H1 (cell line): ENCODE data around the gene KLHL29. TPM values are rescaled to one million over a fixed set of nuclear protein-coding genes. Genes with fewer than 3 reads are reported as not detected.

Experiments used
- CTCF ChIA-PET: fragments of 300-600 bp; sonication (Branson Sonifier 250); formaldehyde crosslinking; loops from one replicate; lab custom pipeline; 2021; ENCODE audit not compliant: partially characterized antibody; lab: Charles Lee
- POLR2A ChIA-PET: fragments of 300-600 bp; sonication (Branson Sonifier 250); formaldehyde crosslinking; loops from one replicate; lab custom pipeline; 2021; ENCODE audit warnings: inconsistent platforms; ENCODE audit not compliant: partially characterized antibody; lab: Charles Lee
- DNase-seq, 2 experiments: peaks; one replicate each; pipeline versions ENCODE4 v3.0.0 to v3.0.0-alpha.2; 2010 to 2022; ENCODE audit warnings: low spot score in 2 of 2, low read depth in 1 of 2, mixed read lengths in 1 of 2
- FAIRE-seq: peaks from 2 replicates; lab custom pipeline; 2011; peaks lifted over from hg19 to GRCh38; lab: Jason Lieb, UNC
- H2AFZ ChIP-seq: 2 replicates; pipeline ENCODE4 v1.8.1; 2012; ENCODE audit warnings: low read length, inconsistent platforms
- H2AK5ac ChIP-seq: 2 replicates; pipeline ENCODE4 v1.6.1; 2013; ENCODE audit warnings: low read depth, low read length
- H2BK120ac ChIP-seq: replicated peaks from 2 replicates; pipeline ENCODE3; 2013; ENCODE audit warnings: low read depth, low read length, inconsistent platforms
- H2BK12ac ChIP-seq: 2 replicates; pipeline ENCODE4 v1.6.1; 2013; ENCODE audit warnings: low read depth, low read length
- H2BK15ac ChIP-seq: 2 replicates; pipeline ENCODE4 v1.6.1; 2013; ENCODE audit warnings: low read length
- H2BK20ac ChIP-seq: 2 replicates; pipeline ENCODE4 v1.6.1; 2013; ENCODE audit warnings: low read length
- H2BK5ac ChIP-seq: 2 replicates; pipeline ENCODE4 v1.6.1; 2013; ENCODE audit warnings: low read depth, low read length
- H3K14ac ChIP-seq: 2 replicates; pipeline ENCODE4 v1.6.1; 2013; ENCODE audit warnings: inconsistent platforms; ENCODE audit not compliant: insufficient read length
- H3K18ac ChIP-seq: 2 replicates; pipeline ENCODE4 v1.6.1; 2013; ENCODE audit warnings: low read length; ENCODE audit errors: extremely low read depth
- H3K23ac ChIP-seq: 2 replicates; pipeline ENCODE4 v1.6.1; 2013; ENCODE audit warnings: inconsistent platforms; ENCODE audit not compliant: insufficient read length
- H3K23me2 ChIP-seq: 2 replicates; pipeline ENCODE4 v1.6.1; 2013; ENCODE audit warnings: low read depth, low read length
- H3K27ac ChIP-seq: 2 replicates; pipeline ENCODE4 v1.6.1; 2011; ENCODE audit warnings: low read depth, low read length, inconsistent platforms
- H3K27me3 ChIP-seq, 4 experiments: replicated peaks in 1 of 4; 1 replicate in 1 of 4; 2 replicates in 3 of 4; pipeline versions ENCODE4 v1.6.1 to v1.8.1; 2011 to 2013; ENCODE audit warnings: low read length in 3 of 4, mild to moderate bottlenecking in 3 of 4, inconsistent platforms in 2 of 4, mixed read lengths in 2 of 4, moderate library complexity in 1 of 4; ENCODE audit not compliant: control insufficient read depth in 3 of 4, insufficient read depth in 3 of 4; ENCODE audit errors: extremely low read depth in 1 of 4
- H3K36me3 ChIP-seq, 4 experiments: 2 replicates each; pipeline versions ENCODE4 v1.6.1 to v1.8.1; 2011 to 2013; ENCODE audit warnings: mild to moderate bottlenecking in 4 of 4, low read length in 3 of 4, moderate library complexity in 2 of 4, control low read depth in 1 of 4, inconsistent platforms in 1 of 4; ENCODE audit not compliant: insufficient read depth in 4 of 4, control insufficient read depth in 2 of 4
- H3K4ac ChIP-seq: replicated peaks from 2 replicates; pipeline ENCODE3; 2013; ENCODE audit warnings: low read length, low read depth, mixed read lengths, inconsistent platforms; ENCODE audit not compliant: insufficient read length
- H3K4me1 ChIP-seq, 4 experiments: replicated peaks in 1 of 4; 1 replicate in 1 of 4; 2 replicates in 3 of 4; pipeline versions ENCODE4 v1.6.1 to v1.8.1; 2011 to 2013; ENCODE audit warnings: low read length in 3 of 4, inconsistent platforms in 2 of 4, mixed read lengths in 1 of 4; ENCODE audit not compliant: insufficient read depth in 4 of 4, control insufficient read depth in 3 of 4
- H3K4me2 ChIP-seq, 2 experiments: 2 replicates each; pipeline versions ENCODE4 v1.6.1 to v1.8.1; 2011 to 2013; ENCODE audit warnings: low read depth in 2 of 2, low read length in 2 of 2, control low read depth in 1 of 2, inconsistent platforms in 1 of 2, mild to moderate bottlenecking in 1 of 2; ENCODE audit not compliant: insufficient read depth in 1 of 2
- H3K4me3 ChIP-seq, 4 experiments: fragments of 200-600, 300-600 bp in 1 of 4; sonication (generic), shearing (Covaris generic), sonication (Bioruptor Twin) in 1 of 4; 2 replicates each; pipeline versions ENCODE4 v1.5.1 to v1.8.1; 2011 to 2016; ENCODE audit warnings: low read length in 4 of 4, low read depth in 3 of 4, control low read depth in 2 of 4, inconsistent platforms in 2 of 4, mild to moderate bottlenecking in 2 of 4, mixed read lengths in 1 of 4, moderate library complexity in 1 of 4; ENCODE audit not compliant: insufficient read depth in 2 of 4; ENCODE audit errors: extremely low read depth in 1 of 4
- H3K56ac ChIP-seq: replicated peaks from 2 replicates; pipeline ENCODE3; 2013; ENCODE audit warnings: low read depth, mild to moderate bottlenecking, mixed read lengths, low read length, inconsistent platforms; ENCODE audit not compliant: insufficient read length
- H3K79me1 ChIP-seq: 2 replicates; pipeline ENCODE4 v1.6.1; 2013; ENCODE audit warnings: low read depth, low read length, control low read depth
- H3K79me2 ChIP-seq, 2 experiments: 2 replicates each; pipeline versions ENCODE4 v1.6.1 to v1.8.1; 2012 to 2013; ENCODE audit warnings: low read length in 2 of 2, mild to moderate bottlenecking in 2 of 2, inconsistent platforms in 1 of 2; ENCODE audit not compliant: insufficient read depth in 2 of 2, control insufficient read depth in 1 of 2
- H3K9ac ChIP-seq, 4 experiments: replicated peaks in 1 of 4; 1 replicate in 1 of 4; 2 replicates in 3 of 4; pipeline versions ENCODE4 v1.6.1 to v1.8.1; 2011 to 2013; ENCODE audit warnings: low read depth in 3 of 4, low read length in 3 of 4, control low read depth in 2 of 4, mild to moderate bottlenecking in 2 of 4, moderate library complexity in 2 of 4, inconsistent platforms in 1 of 4; ENCODE audit errors: extremely low read depth in 1 of 4
- H3K9me3 ChIP-seq, 2 experiments: 2 replicates each; pipeline versions ENCODE4 v1.6.1 to v1.8.1; 2012 to 2013; ENCODE audit warnings: mild to moderate bottlenecking in 2 of 2, moderate library complexity in 2 of 2, control low read depth in 1 of 2, inconsistent platforms in 1 of 2, low read depth in 1 of 2, low read length in 1 of 2, mixed read lengths in 1 of 2; ENCODE audit not compliant: insufficient read depth in 2 of 2
- H4K20me1 ChIP-seq, 2 experiments: replicated peaks in 1 of 2; 2 replicates each; pipeline versions ENCODE3 to v1.8.1; 2011 to 2013; ENCODE audit warnings: inconsistent platforms in 2 of 2, low read length in 2 of 2, mild to moderate bottlenecking in 1 of 2; ENCODE audit not compliant: insufficient read depth in 2 of 2, control insufficient read depth in 1 of 2
- H4K5ac ChIP-seq: 2 replicates; pipeline ENCODE4 v1.6.1; 2013; ENCODE audit warnings: low read length, low read depth, mixed read lengths, inconsistent platforms; ENCODE audit not compliant: insufficient read length
- H4K8ac ChIP-seq: 2 replicates; pipeline ENCODE4 v1.8.0; 2013; ENCODE audit warnings: mild to moderate bottlenecking, moderate library complexity, low read length, inconsistent platforms; ENCODE audit not compliant: insufficient read depth; ENCODE audit errors: extremely low read depth
- H4K91ac ChIP-seq: replicated peaks from 2 replicates; pipeline ENCODE3; 2013; ENCODE audit warnings: low read length, mixed read lengths, inconsistent platforms; ENCODE audit not compliant: insufficient read length
- CHD1 ChIP-seq: IDR thresholded peaks from 2 replicates; pipeline ENCODE4 v1.6.1; 2012; ENCODE audit warnings: low read depth, low read length, improper control_type of control experiment
- CHD2 ChIP-seq: IDR thresholded peaks from 2 replicates; pipeline ENCODE4 v1.6.1; 2012; ENCODE audit warnings: low read length, improper control_type of control experiment
- GABPA ChIP-seq: IDR thresholded peaks from 2 replicates; pipeline ENCODE4 v1.6.1; 2011; ENCODE audit warnings: mild to moderate bottlenecking, low read length, moderate library complexity, borderline replicate concordance; ENCODE audit not compliant: insufficient read depth
- HDAC6 ChIP-seq: IDR thresholded peaks from one replicate; pipeline ENCODE4 v1.7.1; 2012; ENCODE audit warnings: low read depth, mild to moderate bottlenecking, inconsistent platforms, low read length, moderate library complexity
- JUND ChIP-seq: IDR thresholded peaks from 2 replicates; pipeline ENCODE4 v1.6.1; 2011; ENCODE audit warnings: mild to moderate bottlenecking, improper control_type of control experiment, low read length
- MAFK ChIP-seq: IDR thresholded peaks from 2 replicates; pipeline ENCODE4 v1.6.1; 2012; ENCODE audit warnings: low read depth, mild to moderate bottlenecking, improper control_type of control experiment, low read length
- NANOG ChIP-seq: IDR thresholded peaks from 2 replicates; pipeline ENCODE4 v1.6.1; 2011; ENCODE audit warnings: low read length, low read depth, mild to moderate bottlenecking, inconsistent platforms; ENCODE audit not compliant: insufficient read depth, poor library complexity, severe bottlenecking
- WGBS, 2 experiments: shearing (Covaris generic) in 1 of 2; methylation state at CpG; one replicate each; pipeline versions ENCODE4 v1.1.6 to v1.1.7; 2013 to 2015; ENCODE audit warnings: low lambda C conversion rate in 2 of 2, mixed read lengths in 2 of 2, inconsistent platforms in 1 of 2, low coverage in 1 of 2, missing lambda C conversion rate in 1 of 2; ENCODE audit not compliant: insufficient replicate concordance in 2 of 2, insufficient coverage in 1 of 2, insufficient read length in 1 of 2; ENCODE audit errors: extremely low coverage in 1 of 2, missing lambda C conversion rate in 1 of 2; 5-methylcytosine and 5-hydroxymethylcytosine counted together
- polyA plus RNA-seq, 7 experiments: library from polyadenylated mRNA; depleted of rRNA in 3 of 7; stranded (reverse) in 5 of 7; unstranded in 2 of 7; fragments of >200 nt in 5 of 7; fragments of 200-250 nt in 2 of 7; gene quantifications; 1 replicate in 5 of 7; 2 replicates in 1 of 7; 4 replicates in 1 of 7; pipeline versions ENCODE4 v1.2.1 to v1.2.3, GENCODE V29; 2011 to 2013; ENCODE audit warnings: missing spikeins in 2 of 7, mixed read lengths in 2 of 7
- total RNA-seq: library from RNA; stranded (reverse); fragmentation: NEBNext Ultra II Directional; extraction: Animal tissue kit (Norgen Biotek cat#: 25700); gene quantifications from 2 replicates; pipeline ENCODE4 v1.2.1, GENCODE V29; 2021

KLHL29 gene
- total and polyA plus RNA-seq, 2 of the 8 experiments (the other 6 are each of a cell fraction or from before 2014, with no cell fraction given) = 1.1 to 4.7 TPM

DNA sequence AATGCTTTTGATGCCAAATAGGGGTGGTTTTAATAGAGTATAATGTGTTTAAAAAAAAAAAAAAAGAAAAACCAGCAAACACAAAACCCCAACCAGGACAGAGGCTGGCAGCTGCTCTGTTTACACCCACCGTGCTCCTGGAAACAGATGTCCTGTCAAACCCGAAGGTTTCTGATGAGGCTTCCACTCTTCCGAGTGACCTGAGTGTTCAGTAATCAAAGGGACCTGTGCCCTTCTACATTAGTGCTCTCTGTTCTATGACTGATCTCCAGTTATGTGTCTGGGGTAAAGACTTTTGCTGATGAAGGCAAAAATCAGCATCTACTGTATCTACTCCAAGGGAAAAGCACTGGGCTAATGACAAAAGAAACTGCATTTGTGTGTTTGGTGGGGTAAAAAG, 3.5 kb upstream of the KLHL29 start:
- no peak overlapping the region for H3K9ac ChIP-seq
- POLR2A ChIA-PET = no interaction called here
- no peak overlapping the region for H3K4me2 ChIP-seq
- no peak overlapping the region for H3K14ac ChIP-seq
- H2BK5ac ChIP-seq = no peak overlapping the region
- H4K8ac ChIP-seq = no peak overlapping the region
- no peaks in the 10 kb centered on the region; a peak in 1 of 8 replicates for H3K36me3 ChIP-seq
- peaks cover 15 to 41% (median 32%) of the 10 kb centered on the region in 4 experiments for H3K27me3 ChIP-seq
- no peaks in the 10 kb centered on the region for H3K79me2 ChIP-seq
- H3K56ac ChIP-seq = no peak overlapping the region
- H2AK5ac ChIP-seq = no peak overlapping the region
- no peak overlapping the region for H4K5ac ChIP-seq
- peaks cover 0 to 3% of the 10 kb centered on the region in 2 experiments for H4K20me1 ChIP-seq
- FAIRE-seq = no peak
- no peak overlapping the region for H2BK15ac ChIP-seq
- H3K4me3 ChIP-seq = no peak overlapping the region
- no peak overlapping the region for H2BK12ac ChIP-seq
- no peak overlapping the region for H2BK120ac ChIP-seq
- H3K4me1 ChIP-seq = peaks cover 0 to 8% (median 2%) of the 10 kb centered on the region in 4 experiments; a peak in 4 of 7 replicates
- H3K27ac ChIP-seq = no peak overlapping the region
- 82% methylated on average over 3 of the region's 3 CpGs; no CpG with 5 or more reads in 1 of the 2 experiments for WGBS, 2 experiments
- H3K18ac ChIP-seq = no peak overlapping the region
- H3K23ac ChIP-seq = no peak overlapping the region
- H3K9me3 ChIP-seq = no peaks in the 10 kb centered on the region
- H4K91ac ChIP-seq = no peak overlapping the region
- no peak overlapping the region for H2AFZ ChIP-seq
- H3K23me2 ChIP-seq = peaks cover 8% of the 10 kb centered on the region
- H3K79me1 ChIP-seq = no peaks in the 10 kb centered on the region
- DNase-seq = no peak
- no peak overlapping the region for H3K4ac ChIP-seq
- no peak overlapping the region for H2BK20ac ChIP-seq
- CTCF ChIA-PET = no interaction called here
- TF ChIP-seq NANOG = no peak
- no peak for TF ChIP-seq MAFK
- TF ChIP-seq CHD1 = no peak
- no peak for TF ChIP-seq HDAC6
- TF ChIP-seq JUND = no peak
- TF ChIP-seq GABPA = no peak
- TF ChIP-seq CHD2 = no peak
